22Rv1 (cell line): ENCODE results near the gene SUPT4H1.

Experiments used
- CTCF ChIP-seq: fragments of 450-650 bp; IDR thresholded peaks from 2 replicates; pipeline ENCODE4 v1.5.1; 2017; ENCODE audit warnings: mild to moderate bottlenecking
- ZFX ChIP-seq: fragments of 450-650 bp; IDR thresholded peaks from 2 replicates; pipeline ENCODE4 v1.6.1; 2017; ENCODE audit warnings: antibody characterized with exemption, borderline replicate concordance

- TF ChIP-seq CTCF (no peak), ZFX (no peak)
These were observed 28.0 kb downstream of the SUPT4H1 start for GRCh38 chr17:58324056-58324408.
